GM12878 (cell line): ENCODE data around the gene BCL2. TPM values are rescaled to one million over a fixed set of nuclear protein-coding genes. Genes with fewer than 3 reads are reported as not detected.
A peak's percentile ranks its signal among the peaks of the same experiment; 100 is the strongest.

Experiments
- ATF7 ChIP-seq: fragments of 450-650 bp; IDR thresholded peaks from 2 replicates; pipeline ENCODE4 v1.6.1; 2016; ENCODE audit warnings: low read depth, mild to moderate bottlenecking
- BHLHE40 ChIP-seq, 2 experiments: fragments of 450-650 bp in 1 of 2; IDR thresholded peaks; 2 replicates each; pipeline ENCODE4 v1.6.1; 2011 to 2017; ENCODE audit warnings: low read depth in 2 of 2, borderline replicate concordance in 1 of 2, improper control_type of control experiment in 1 of 2, low read length in 1 of 2, mild to moderate bottlenecking in 1 of 2
- CHD2 ChIP-seq: IDR thresholded peaks from 2 replicates; pipeline ENCODE4 v1.6.1; 2011; ENCODE audit warnings: low read depth, low read length, improper control_type of control experiment, borderline replicate concordance
- ETV6 ChIP-seq, 2 experiments: fragments of 450-650 bp in 1 of 2; IDR thresholded peaks in 1 of 2; conservative IDR thresholded peaks in 1 of 2; 2 replicates each; pipeline ENCODE4 v1.6.1; 2014; ENCODE audit warnings: antibody characterized with exemption in 1 of 2, borderline replicate concordance in 1 of 2, low read depth in 1 of 2, mild to moderate bottlenecking in 1 of 2, moderate library complexity in 1 of 2
- HSF1 ChIP-seq: fragments of 150-350 bp; IDR thresholded peaks from 2 replicates; pipeline ENCODE4 v1.6.1; 2014; ENCODE audit warnings: mild to moderate bottlenecking, low read depth, low read length
- PML ChIP-seq: IDR thresholded peaks from 2 replicates; pipeline ENCODE4 v1.6.1; 2012; ENCODE audit warnings: low read length, inconsistent platforms
- POLR2AphosphoS2 ChIP-seq: IDR thresholded peaks from 2 replicates; pipeline ENCODE4 v1.6.1; 2011; ENCODE audit warnings: low read depth, mild to moderate bottlenecking, low read length, improper control_type of control experiment, moderate library complexity
- POU2F2 ChIP-seq: IDR thresholded peaks from 3 replicates; pipeline ENCODE4 v1.6.1; 2011; ENCODE audit warnings: low read depth, mild to moderate bottlenecking, low read length, borderline replicate concordance
- RAD21 ChIP-seq: IDR thresholded peaks from 2 replicates; pipeline ENCODE4 v1.6.1; 2011; ENCODE audit warnings: mild to moderate bottlenecking, low read depth, low read length, moderate library complexity; ENCODE audit not compliant: insufficient read depth
- RBBP5 ChIP-seq: fragments of 200-600 bp; sonication (generic); conservative IDR thresholded peaks from 2 replicates; pipeline ENCODE4 v1.6.1; 2016
- RCOR1 ChIP-seq: conservative IDR thresholded peaks from 2 replicates; pipeline ENCODE4 v1.6.1; 2012; ENCODE audit warnings: low read depth, low read length, improper control_type of control experiment
- SPI1 ChIP-seq: IDR thresholded peaks from 2 replicates; pipeline ENCODE4 v1.6.1; 2011; ENCODE audit warnings: low read depth, mild to moderate bottlenecking, low read length, moderate library complexity, borderline replicate concordance; ENCODE audit not compliant: insufficient read depth
- SREBF1 ChIP-seq: IDR thresholded peaks from 2 replicates; pipeline ENCODE4 v1.6.1; 2012; ENCODE audit warnings: mild to moderate bottlenecking, low read length
- SRF ChIP-seq, 2 experiments: IDR thresholded peaks; 2 replicates each; pipeline ENCODE4 v1.6.1; 2011; ENCODE audit warnings: low read depth in 2 of 2, low read length in 2 of 2, mild to moderate bottlenecking in 1 of 2, moderate library complexity in 1 of 2
- TAF1 ChIP-seq: IDR thresholded peaks from 2 replicates; pipeline ENCODE4 v1.6.1; 2011; ENCODE audit warnings: mild to moderate bottlenecking, low read depth, low read length, borderline replicate concordance
- TARDBP ChIP-seq: IDR thresholded peaks from 2 replicates; pipeline ENCODE4 v1.6.1; 2016; ENCODE audit warnings: borderline replicate concordance
- TBL1XR1 ChIP-seq: IDR thresholded peaks from 2 replicates; pipeline ENCODE4 v1.6.1; 2012; ENCODE audit warnings: low read depth, low read length, improper control_type of control experiment
- ZNF24 ChIP-seq: fragments of 450-650 bp; IDR thresholded peaks from 2 replicates; pipeline ENCODE4 v1.6.1; 2017; ENCODE audit warnings: antibody characterized with exemption, mild to moderate bottlenecking
- polyA plus RNA-seq, 11 experiments: library from polyadenylated mRNA; depleted of rRNA in 4 of 11; unstranded in 6 of 11; stranded (reverse) in 5 of 11; fragments of >200 nt; fragmentation: Nextera tagmentation in 4 of 11; fragmentation: Illumina TruSeq in 1 of 11; extraction: Ambion mirVana in 4 of 11; extraction: Trizol in 1 of 11; gene quantifications; 1 replicate in 1 of 11; 2 replicates in 10 of 11; pipeline versions ENCODE4 v1.2.1 to v1.2.3, GENCODE V29; 2011 to 2016; ENCODE audit warnings: inconsistent platforms in 2 of 11, missing spikeins in 2 of 11, low read depth in 1 of 11
- total RNA-seq, 4 experiments: library from RNA; depleted of rRNA in 3 of 4; stranded (reverse); fragments of >200 nt in 3 of 4; fragmentation: Illumina TruSeq in 1 of 4; extraction: Trizol in 1 of 4; gene quantifications; 2 replicates each; pipeline versions ENCODE4 v1.2.1 to v1.2.3, GENCODE V29; 2013 to 2021
- TF ChIP-seq, protein P1 (sequence below): fragments of 450-650 bp; IDR thresholded peaks from 2 replicates; pipeline ENCODE4 v1.6.1; 2018; ENCODE audit warnings: mild to moderate bottlenecking, low read depth, moderate library complexity; ENCODE audit not compliant: partially characterized antibody
- TF ChIP-seq, protein P2 (sequence below), 3 experiments: IDR thresholded peaks in 2 of 3; conservative IDR thresholded peaks in 1 of 3; 2 replicates each; pipeline ENCODE4 v1.5.1; 2011; ENCODE audit warnings: low read depth in 3 of 3, low read length in 3 of 3, mild to moderate bottlenecking in 3 of 3, control low read depth in 2 of 3, moderate library complexity in 2 of 3, inconsistent platforms in 1 of 3, mixed read lengths in 1 of 3; ENCODE audit not compliant: control insufficient read depth in 2 of 3, insufficient read depth in 1 of 3; ENCODE audit errors: extremely low read depth in 1 of 3

The BCL2 gene
- total and polyA plus RNA-seq, 10 of the 15 experiments (the other 5 are each of a cell fraction or from before 2014, with no cell fraction given): 4.1 to 47.8 (median 19.3) TPM

DNA sequence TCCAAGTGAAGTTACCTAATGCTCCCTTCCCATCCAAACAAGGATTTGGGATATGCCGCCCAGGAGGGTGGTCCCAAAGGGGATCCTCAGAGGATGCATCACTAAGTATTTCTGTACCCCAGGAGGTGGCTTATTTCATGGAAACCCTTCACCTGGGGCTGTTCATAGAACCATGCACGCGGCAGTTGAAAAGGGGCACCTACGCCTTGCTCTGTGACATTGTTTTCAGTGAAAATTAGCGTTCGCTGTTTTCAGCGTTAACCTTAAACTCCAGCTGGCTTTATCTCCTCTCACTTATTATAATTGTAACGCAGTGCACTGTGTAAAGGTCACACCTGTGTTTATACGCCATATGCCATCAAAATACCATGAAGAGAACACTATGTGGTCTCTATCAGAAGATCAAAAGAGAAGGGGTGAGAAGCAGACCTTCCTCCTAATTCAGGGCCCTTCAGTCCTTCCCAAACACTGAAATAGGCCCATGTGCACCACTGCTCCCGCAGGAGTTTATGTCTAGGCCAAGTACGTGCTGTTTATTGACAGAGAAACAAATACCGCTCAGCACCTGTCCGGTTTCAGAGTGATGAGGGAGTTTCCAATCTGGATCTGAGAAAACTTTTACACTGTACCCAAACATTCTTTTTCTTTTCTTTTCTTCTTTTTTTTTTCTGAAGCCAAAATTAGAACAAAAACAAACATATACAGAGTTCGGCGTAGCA is 162.1 kb downstream of the BCL2 start (continued):
- TF ChIP-seq ATF7 (peak; percentile 61; the same call in 1 of the 2 replicates), BHLHE40 (IDR thresholded peaks at IDR 0.05; ENCODE audit: borderline replicate concordance in 1 of 2, low read depth in 2 of 2, low read length in 1 of 2) (peak in 1 of 2 experiments; percentile 84; a peak in 2 of 4 replicates), PML (no peak), POU2F2 (peak; percentile 18; the same call in 1 of the 3 replicates), ZNF24 (no peak), HSF1 (no peak), TARDBP (no peak), POLR2AphosphoS2 (peak; percentile 35; the same call in 1 of the 2 replicates), TAF1 (no peak), ETV6 (conservative IDR thresholded peaks at IDR 0.05 in 1 of 2, IDR thresholded peaks at IDR 0.05 in 1 of 2; ENCODE audit: borderline replicate concordance in 1 of 2, low read depth in 1 of 2) (peak in 1 of 2 experiments; percentile 71; a peak in 1 of 4 replicates), SREBF1 (no peak), SPI1 (no peak; the same call in 1 of the 2 replicates), TBL1XR1 (peak; percentile 90), RAD21 (no peak), CHD2 (no peak; the same call in 1 of the 2 replicates), RCOR1 (no peak), RBBP5 (no peak), SRF (IDR thresholded peaks at IDR 0.05; ENCODE audit: low read depth in 2 of 2, low read length in 2 of 2) (no peak)
- TF ChIP-seq, protein P1, sequence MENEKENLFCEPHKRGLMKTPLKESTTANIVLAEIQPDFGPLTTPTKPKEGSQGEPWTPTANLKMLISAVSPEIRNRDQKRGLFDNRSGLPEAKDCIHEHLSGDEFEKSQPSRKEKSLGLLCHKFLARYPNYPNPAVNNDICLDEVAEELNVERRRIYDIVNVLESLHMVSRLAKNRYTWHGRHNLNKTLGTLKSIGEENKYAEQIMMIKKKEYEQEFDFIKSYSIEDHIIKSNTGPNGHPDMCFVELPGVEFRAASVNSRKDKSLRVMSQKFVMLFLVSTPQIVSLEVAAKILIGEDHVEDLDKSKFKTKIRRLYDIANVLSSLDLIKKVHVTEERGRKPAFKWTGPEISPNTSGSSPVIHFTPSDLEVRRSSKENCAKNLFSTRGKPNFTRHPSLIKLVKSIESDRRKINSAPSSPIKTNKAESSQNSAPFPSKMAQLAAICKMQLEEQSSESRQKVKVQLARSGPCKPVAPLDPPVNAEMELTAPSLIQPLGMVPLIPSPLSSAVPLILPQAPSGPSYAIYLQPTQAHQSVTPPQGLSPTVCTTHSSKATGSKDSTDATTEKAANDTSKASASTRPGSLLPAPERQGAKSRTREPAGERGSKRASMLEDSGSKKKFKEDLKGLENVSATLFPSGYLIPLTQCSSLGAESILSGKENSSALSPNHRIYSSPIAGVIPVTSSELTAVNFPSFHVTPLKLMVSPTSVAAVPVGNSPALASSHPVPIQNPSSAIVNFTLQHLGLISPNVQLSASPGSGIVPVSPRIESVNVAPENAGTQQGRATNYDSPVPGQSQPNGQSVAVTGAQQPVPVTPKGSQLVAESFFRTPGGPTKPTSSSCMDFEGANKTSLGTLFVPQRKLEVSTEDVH: no peak
- TF ChIP-seq, protein P2, sequence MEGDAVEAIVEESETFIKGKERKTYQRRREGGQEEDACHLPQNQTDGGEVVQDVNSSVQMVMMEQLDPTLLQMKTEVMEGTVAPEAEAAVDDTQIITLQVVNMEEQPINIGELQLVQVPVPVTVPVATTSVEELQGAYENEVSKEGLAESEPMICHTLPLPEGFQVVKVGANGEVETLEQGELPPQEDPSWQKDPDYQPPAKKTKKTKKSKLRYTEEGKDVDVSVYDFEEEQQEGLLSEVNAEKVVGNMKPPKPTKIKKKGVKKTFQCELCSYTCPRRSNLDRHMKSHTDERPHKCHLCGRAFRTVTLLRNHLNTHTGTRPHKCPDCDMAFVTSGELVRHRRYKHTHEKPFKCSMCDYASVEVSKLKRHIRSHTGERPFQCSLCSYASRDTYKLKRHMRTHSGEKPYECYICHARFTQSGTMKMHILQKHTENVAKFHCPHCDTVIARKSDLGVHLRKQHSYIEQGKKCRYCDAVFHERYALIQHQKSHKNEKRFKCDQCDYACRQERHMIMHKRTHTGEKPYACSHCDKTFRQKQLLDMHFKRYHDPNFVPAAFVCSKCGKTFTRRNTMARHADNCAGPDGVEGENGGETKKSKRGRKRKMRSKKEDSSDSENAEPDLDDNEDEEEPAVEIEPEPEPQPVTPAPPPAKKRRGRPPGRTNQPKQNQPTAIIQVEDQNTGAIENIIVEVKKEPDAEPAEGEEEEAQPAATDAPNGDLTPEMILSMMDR (IDR thresholded peaks at IDR 0.05 in 2 of 3, conservative IDR thresholded peaks at IDR 0.05 in 1 of 3; ENCODE audit: control insufficient read depth in 2 of 3, extremely low read depth in 1 of 3, insufficient read depth in 1 of 3, low read depth in 3 of 3, low read length in 3 of 3): no peak
